GM19455 (cell line): ENCODE measurements around the gene VIPR2.

Experiments
- ATAC-seq: cut with Tn5 transposase; IDR thresholded peaks from one replicate; pipeline ENCODE4 v1.9.1; 2021; ENCODE audit not compliant: unreplicated experiment

Gene VIPR2

DNA sequence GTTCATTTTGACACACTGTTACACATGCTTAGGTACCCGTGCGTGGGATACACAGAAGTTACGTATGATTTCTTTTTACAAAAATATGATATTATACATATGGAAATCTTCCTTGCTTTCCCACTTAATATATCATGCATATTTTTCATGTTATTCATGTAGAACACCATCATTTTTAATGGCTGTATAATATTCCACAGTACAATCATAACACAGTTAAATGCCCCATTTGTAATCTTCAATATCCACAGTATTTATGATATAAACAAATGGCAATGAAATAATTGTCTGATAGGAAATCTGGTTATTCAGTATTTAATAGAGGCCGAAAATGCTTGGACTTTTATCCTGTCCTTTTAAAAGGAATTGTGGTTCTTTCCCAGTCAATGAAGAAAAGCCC, 23.2 kb downstream of the VIPR2 start:
- ATAC-seq: no peak

DNA sequence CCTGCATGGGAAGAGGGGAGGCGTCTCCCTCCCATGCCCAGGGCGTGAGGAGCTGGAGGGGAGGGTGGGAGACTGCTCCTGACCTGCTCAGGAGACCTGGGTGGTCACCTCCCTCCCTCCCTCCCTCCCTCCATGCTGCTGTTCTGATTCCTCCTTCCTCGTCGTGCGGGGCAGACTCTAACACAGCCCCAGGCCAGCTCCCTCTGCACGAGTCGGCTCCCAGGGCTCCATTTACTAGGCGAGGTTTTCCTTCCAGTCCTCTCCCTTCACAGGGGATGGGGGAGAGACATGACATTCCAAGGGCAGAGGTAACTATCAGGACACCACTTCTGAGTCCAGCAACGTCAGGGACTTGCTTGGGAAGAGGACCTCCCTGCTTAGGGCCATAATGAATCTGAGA, 23.6 kb downstream of the VIPR2 start:
- no peak for ATAC-seq

DNA sequence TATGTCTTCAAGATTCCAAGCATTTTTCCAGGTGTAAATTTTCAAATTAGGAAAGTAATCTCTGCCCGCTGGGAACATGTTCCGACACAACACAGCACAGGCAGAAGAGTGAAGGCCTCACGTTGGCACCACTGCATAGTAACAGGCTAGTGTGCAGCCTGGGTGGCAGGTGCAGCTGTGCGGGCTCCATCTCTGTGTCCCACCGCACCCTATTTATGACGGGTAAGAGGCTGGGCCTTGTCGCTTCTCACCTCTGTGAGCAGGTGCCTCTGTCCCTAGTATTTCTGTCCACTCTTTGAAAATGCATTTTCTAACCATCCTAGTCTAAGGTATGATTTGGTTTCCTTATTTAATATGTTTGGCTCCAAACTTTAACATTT, 24.1 kb downstream of the VIPR2 start:
- ATAC-seq: no peak

DNA sequence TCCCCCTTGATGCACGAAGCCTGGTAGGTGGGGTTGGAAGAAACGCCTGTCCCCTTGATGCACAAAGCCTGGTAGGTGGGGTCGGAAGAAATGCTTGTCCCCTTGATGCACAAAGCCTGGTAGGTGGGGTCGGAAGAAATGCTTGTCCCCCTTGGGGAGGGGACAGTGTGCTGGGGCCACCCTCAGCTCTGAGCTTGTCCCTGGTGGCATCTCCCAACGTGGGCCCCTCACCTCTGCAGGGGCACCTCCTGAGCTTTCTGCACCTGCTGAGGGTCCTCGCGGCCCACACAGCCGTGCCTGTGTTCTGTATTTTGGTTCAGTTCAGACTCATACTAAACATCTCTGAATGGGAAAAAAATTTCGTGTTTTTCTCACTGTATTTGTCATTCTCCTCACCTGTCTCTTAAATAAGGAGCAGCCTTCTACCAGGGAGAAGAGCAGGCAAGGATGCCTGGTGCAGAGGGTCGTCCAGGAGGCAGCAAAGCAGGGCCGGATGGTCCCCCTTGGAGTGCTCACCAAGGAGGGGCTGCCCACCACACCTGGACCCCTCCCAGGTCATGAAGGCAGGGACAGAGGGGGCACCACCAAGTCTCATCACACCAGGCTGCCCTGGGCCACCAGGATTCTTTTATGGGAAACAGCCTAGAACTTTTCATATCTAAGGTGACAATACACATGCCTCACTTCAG, 24.7 kb downstream of the VIPR2 start:
- ATAC-seq: no peak

DNA sequence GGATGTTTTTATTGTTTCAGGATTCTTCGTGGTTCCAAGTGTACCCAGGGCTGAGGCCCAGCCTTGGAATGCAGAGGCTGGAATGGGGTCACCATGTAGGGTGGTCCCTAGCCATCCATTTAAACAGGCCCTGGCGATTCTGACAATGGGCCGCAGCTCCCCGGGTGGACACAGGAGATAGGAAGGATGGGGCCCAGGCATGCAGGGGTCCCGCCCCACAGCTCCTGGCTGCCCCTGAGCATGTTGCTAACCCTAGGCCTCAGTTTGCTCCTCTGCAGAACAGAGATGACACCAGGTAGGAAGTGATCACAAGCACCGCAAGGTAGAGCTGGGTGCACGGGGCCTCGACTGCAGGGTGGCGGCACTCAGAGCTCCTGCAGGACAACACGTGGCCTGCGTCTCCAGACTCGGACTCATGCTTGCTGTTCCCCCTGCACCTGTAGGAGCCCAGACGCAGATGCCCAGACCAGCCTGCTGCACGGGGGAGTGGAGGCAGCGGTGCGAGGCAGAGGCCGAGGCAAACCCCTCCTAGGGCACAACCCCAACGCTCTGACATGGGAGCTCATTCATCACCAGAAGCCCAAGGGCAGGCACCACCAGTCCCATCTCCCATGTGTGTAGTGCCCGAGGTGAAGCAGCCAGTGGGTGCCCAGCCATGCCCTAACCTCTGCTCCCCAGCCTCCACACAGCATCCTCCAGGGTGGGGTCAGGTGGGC, 25.5 kb downstream of the VIPR2 start:
- no peak for ATAC-seq

DNA sequence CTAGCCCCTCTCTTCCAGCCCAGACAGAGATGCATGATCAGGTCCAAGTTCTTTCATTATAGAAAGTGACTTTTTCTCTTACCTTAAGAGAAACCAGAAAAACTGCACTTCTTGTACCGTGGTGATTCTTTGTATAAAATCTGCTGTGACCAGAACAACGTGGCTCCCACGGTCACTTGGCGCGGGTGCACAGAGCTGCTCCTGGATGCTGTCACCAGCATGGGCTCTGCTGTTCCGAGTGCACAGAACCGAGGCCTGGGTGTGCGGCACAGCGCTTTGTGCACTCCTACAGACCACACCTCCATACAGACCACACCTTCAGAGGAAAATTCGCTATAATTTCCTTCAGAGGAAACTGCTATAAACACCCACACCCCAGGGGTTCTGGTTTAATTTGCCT, 26.0 kb downstream of the VIPR2 start:
- no peak for ATAC-seq

DNA sequence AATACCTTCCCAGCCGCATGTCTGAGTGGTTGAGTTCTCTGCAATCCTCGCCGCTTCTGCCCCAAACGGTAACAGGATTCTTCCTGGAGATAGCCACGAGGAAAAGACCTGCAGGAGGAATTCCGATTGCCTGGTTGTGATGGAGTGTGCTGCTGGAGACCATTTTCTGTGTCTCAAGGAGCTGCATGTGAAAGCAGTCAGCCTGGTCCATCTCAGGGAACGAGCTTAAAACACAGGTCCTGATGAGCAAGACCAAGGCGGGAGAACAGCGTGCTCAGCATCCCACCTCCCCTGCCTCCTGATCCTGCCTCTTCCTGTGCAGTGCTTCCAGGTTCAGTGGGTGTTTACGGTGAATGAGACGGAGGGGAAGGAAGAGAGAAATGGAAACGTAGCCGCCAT, 26.5 kb downstream of the VIPR2 start:
- ATAC-seq: no peak

DNA sequence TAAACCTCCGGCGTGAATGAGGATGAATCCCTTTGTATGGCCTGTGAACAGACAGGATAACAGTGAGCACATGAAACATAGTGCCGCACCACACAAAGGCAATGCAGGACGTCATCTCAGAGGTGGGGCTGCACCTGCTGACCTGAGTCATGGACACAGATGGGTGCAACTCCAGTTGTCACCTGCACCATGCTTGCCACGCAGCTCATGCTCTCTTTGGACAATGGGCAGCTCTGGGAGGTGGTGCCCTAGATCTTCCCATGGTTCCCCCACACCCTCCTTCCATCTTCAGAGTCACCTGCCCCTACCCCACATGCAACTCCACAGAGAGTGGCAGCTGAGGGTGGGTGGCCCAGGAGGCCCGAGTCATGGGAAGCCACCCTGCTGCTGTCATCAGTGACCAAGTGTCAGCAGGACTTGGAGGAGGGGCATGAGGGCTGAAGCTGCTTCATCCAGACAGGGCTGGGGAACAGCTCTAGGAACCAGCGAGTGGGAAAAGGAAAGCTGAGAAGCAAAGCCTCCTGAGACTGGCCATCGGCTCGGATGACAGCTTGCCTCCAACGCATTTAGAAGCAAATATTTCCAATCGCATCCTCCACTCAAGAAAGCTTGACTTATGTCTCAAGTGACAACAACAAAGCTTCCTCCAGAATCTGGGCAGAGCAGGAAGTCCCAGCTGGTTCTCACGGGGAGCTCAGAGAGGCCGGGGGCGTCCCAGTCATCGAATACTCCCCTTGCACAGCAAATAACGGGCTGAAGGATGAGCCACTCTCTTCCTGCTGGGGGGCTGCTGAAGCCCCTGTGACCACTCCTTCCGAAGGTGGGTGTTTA, 27.1 kb downstream of the VIPR2 start:
- no peak for ATAC-seq

DNA sequence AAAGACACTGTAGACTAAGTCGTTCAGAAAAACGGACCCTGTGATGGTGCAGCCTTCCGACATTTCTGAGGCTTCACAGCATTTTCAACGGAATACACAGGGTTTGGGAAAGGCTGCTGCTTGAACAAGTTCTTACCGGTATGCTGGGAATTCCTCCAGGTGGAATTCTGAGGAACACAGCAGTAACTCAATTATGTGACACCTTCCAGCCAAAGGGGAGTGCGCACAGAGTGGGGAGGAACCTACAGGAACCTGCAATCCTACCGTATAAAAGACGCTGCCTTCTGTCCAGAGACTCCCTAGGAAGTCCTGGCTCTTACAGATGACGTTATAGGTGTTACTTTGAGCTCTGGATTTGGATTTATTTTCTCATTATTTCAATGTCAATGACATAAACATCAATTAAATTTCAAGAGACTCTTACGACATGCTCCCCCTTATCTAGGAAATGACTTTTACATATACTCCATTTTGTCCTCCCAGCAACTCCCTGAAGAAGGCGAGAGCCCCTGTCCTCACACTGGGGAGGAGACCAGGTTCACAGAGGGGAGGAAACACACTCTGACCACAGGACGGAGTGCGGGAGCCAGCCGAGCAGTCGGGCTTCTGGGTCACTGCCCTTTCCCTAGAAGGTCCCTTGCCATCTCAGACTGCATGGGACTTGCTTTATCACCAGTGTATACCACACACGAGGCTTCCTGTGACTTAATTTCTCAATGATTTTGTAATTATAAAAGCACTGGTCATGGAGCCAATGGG, 27.9 kb downstream of the VIPR2 start:
- no peak for ATAC-seq

DNA sequence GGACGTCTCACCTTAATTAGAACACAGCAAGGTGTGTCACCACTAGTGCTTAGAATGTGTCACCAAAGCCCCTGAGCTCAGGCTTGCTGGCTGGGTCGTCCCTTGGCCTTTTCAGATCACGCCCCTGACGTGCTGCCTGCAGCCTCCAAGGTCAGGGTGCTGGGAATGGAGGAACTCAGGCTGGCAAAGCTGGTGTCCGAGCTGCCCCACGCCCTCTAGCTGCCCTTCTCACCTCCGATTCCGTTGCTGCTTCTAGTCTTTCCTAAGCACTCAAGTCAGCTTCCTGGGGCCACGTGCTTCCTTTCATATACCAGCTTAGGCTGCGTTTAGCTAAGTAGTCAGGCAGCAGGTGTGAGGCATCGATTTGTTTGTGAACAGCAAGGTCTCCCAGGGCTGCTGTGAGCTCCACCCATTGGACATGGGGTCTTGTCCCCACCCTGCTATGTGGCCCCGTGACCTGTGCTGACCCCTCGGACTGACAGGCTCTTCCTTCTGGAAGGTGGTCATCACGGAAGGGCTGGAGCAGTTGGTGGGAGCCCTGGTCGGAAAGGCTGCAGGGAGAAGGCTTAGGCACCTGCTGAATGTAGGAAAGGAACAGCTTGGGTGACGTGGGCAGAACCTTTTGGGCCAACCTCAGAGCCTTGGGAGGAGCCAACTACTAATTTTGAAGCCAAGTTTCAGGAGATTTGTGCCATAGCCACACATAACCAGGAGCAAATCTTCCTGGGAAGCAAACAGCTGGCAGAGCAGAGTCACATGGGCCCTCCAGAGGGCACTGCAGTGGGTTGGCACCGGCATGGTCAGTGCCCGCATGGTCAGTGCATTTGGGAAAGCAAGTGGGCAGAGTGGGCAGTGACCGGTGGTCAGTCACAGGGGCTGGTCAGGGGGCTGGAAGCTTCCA, 28.8 kb downstream of the VIPR2 start:
- no peak for ATAC-seq

DNA sequence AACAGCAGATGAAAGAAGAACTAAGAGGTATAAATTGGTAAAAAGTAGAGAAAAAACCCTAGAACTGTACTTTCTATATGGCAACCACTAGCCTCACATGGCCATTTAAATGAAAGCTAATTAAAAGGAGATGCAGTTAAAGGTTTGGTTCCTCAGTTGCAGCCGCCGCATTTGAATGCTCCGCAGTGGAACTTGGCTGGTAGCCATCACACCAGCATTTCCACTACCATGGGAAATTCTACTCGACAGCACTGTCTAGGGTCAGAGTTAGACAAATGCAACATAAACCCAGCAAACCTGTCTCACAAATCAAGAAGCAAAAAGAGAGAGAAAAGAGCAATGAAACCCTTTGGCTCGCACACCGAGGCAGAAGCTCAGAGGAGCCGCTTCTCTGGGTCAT, 29.7 kb downstream of the VIPR2 start:
- no peak for ATAC-seq

DNA sequence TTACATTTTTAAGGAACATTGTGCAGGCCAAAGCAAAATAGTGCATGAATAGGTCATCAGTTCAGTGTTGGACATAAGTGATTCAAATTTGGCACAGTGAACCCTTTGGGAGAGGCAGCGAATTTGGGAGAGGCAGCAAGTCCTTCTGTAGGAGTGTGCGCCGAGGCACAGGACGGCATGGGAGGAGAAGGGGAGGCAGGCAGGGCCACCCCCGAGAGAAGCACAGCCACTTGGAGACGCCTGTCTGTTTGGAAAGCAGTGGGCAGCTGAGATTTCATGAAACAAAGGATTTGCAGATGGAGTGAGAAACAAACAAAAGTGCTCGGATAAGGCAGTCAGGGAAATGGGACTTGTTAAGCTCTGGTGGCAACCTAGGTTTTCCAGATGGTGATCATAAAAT, 30.6 kb downstream of the VIPR2 start:
- no peak for ATAC-seq

DNA sequence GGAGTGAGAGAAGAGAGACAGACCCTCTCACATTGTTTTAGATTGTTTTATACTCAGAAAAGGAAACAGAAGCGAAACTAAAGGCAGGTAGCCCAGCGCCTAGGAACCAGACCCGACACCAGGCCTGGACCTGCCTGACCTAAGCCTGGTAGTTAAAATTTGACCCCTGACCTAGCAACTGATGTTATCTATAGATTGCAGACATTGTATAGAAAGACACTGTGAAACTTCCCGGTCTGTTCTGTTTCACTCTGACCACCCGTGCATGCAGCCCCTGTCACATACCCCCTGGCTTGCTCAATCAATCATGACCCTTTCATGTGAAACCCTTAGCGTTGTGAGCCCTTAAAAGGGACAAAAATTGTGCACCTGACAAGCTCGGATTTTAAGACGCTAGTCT, 31.6 kb downstream of the VIPR2 start:
- ATAC-seq: no peak

DNA sequence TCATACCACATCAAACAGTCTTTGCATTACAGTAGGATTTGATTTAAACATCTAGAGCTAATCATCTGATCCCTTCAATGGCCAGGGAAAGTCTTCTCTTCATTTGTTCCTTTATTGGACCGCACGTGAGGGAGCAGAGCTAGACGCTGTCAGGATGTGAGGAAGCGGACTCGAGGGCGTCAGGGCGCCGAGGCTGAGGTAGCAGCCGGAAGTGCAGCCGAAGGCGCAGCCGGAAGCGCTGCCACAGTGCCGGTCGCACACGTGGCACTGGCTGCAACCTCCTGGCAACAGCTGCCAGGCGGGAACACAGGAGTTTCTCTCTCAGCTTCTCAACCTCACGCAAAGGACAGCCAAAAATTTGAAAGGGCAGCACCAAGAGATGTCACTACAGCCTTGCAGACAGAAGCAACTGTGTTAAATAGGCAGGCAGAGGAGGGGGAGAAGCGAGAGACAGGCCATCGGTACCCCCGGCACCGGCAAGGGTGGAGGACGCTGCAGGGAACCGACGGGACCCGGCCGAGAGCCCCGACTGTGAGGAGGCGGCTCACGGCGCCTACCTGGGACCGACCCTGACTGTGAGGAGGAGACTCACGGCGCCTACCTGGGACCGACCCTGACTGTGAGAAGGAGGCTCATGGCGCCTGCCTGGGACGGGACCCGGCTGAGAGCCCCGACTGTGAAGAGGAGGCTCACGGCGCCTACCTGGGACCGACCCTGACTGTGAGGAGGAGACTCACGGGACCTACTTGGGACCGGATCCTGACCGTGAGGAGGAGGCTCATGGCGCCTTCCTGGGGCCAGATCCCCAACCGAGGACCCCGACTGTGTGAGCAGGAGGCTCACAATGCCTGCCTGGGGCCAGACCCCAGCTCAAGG, 32.3 kb downstream of the VIPR2 start:
- no peak for ATAC-seq

DNA sequence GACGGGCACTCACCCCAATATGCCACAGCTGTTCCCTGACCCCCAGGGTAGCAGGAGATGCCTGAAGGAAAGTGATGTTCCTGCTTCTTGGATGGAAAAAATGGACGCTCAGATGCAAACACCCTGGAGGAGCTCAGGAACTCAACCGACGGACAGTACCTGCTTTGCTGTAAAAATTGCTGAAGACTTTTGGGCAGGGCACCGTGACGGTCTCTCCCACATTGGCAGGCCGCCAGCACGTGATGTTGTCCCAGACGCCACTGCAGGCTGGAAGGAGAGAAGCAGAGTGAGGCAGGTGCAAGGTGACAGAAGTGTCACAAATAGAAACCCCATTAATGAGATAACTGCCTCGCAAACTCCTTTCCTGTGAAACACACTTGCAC, 35.0 kb downstream of the VIPR2 start:
- no peak for ATAC-seq

DNA sequence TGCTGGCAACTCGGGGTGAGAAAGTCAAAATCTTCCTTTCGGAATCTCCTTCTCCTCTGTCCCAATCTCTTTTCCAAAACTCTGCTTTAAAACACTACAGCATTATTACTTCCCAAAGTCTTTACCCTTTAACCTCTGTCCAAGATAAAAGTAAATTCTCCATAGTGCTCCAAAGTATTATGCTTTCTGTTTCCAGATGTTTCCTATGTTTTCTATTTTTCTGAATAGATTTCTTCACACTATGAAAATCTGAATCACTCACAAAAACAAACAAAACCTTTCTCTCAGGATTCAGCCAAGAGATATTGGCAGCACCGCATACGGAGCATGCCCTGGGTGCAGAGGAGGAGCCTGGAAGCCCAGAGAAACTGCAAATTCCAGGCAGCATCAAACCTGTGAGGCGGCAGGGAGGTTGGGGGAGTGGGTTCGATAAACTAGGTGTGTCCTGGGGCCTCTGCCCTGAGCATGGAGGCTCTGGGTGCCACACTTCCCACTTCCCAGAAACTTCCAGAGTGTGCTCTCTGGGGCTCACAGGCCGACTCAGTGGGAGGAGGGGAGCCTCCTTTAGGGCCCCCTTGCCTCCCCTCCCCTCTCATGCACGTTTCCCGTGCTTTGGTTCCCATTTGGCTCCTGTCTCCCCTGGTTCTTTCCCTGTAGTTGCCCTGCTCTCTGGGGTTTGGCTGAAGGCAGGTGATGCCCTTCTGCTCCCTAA, 35.6 kb downstream of the VIPR2 start:
- ATAC-seq: no peak

DNA sequence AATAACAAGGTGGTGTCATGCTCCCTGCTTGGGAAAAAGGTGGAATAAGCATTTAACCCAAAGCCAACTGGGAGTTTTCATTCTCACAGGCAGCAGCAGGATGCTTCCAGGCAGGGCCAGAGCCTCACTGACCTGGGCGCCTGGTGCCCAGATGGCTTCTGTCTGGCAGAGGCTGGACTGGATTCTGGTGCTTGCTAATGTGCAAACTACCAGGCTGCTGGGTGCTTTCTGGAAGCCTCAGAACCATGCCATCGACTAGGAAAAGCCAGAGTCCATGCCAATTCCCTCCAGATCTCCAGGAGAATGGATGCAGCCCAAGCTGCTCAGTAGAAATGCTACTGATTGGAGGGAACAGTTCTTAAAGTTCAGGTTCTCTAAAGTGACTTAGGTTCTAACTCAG, 36.2 kb downstream of the VIPR2 start:
- ATAC-seq: no peak

DNA sequence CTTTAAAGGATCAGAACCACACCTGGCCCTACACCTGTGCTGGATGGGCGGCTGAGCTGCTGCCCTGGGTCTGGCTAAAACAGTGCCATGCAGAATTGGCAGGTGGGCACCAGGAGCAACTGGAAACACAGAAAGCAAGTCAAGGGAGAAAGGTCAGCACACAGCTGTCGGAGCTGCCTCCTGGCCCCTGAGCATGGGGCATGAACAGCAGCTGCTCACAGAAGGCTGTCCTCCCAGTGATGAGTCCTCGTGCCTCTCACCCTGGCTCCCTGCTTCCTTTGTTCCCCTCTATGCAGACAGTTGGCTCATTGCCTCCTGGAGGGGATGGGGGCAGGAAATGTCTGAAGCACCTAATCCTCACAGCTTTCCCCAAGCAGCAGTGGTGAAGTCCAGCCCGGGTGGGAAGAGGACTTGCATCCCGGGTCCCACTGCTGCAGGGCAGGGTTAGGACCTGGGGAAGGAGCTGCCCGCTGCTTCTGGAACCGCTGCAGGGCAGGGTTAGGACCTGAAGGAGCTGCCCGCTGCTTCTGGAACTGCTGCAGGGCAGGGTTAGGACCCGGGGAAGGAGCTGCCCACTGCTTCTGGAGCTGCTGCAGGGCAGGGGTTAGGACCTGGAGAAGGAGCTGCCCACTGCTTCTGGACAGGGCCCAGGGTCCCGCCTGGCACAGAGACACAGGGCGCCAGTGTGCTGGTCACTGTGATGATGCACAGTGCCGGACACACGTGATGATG, 37.3 kb downstream of the VIPR2 start:
- no peak for ATAC-seq
